ENCODE measurements around the gene MAPK1IP1L. TPM values are rescaled to one million over a fixed set of nuclear protein-coding genes. Genes with fewer than 3 reads are reported as not detected.

Gene MAPK1IP1L
- total and polyA plus RNA-seq, 2 of the 13 experiments (the other 11 are each of a cell fraction or from before 2014, with no cell fraction given) = 27.8 to 68.4 TPM

GRCh38 chr14:55103005-55103640, 51.7 kb downstream of the MAPK1IP1L start (continued):
- peak; percentile 41; the same call in 1 of the 2 replicates for TF ChIP-seq ARID4A (CRISPR knock-in tag; IDR thresholded peaks at IDR 0.05; ENCODE audit: borderline replicate concordance)
- TF ChIP-seq HMG20A (CRISPR knock-in tag; IDR thresholded peaks at IDR 0.05; ENCODE audit: borderline replicate concordance) = peak; percentile 81; the same call in 1 of the 2 replicates
- no peak for TF ChIP-seq FOXP1 (IDR thresholded peaks at IDR 0.05)
- peak; percentile 51; the same call in 1 of the 2 replicates for TF ChIP-seq FOXP1 (CRISPR knock-in tag; IDR thresholded peaks at IDR 0.05)
- 0 out of 2 replicates have a peak, but pooled peaks have one; percentile 52 for TF ChIP-seq RFXAP (CRISPR knock-in tag; IDR thresholded peaks at IDR 0.05; ENCODE audit: borderline replicate concordance)
- no peak for TF ChIP-seq ZNF790 (CRISPR knock-in tag; IDR thresholded peaks at IDR 0.05; ENCODE audit: borderline replicate concordance)
- no peak for TF ChIP-seq ZSCAN12 (CRISPR knock-in tag; IDR thresholded peaks at IDR 0.05)
- TF ChIP-seq KLF9 (CRISPR knock-in tag; IDR thresholded peaks at IDR 0.05; ENCODE audit: low read depth) = no peak
- no peak for TF ChIP-seq ZNF446 (CRISPR knock-in tag; IDR thresholded peaks at IDR 0.05)
- no peak for TF ChIP-seq CHCHD3 (CRISPR knock-in tag; IDR thresholded peaks at IDR 0.05)
- no peak for TF ChIP-seq MXD4 (CRISPR knock-in tag; IDR thresholded peaks at IDR 0.05)
- no peak for TF ChIP-seq ZNF367 (CRISPR knock-in tag; IDR thresholded peaks at IDR 0.05; ENCODE audit: borderline replicate concordance)
- 0 out of 2 replicates have a peak, but pooled peaks have one; percentile 74 for TF ChIP-seq ZNF33B (CRISPR knock-in tag; IDR thresholded peaks at IDR 0.05)
- TF ChIP-seq ZNF530 (CRISPR knock-in tag; IDR thresholded peaks at IDR 0.05; ENCODE audit: low read depth) = no peak
- TF ChIP-seq, protein P1, sequence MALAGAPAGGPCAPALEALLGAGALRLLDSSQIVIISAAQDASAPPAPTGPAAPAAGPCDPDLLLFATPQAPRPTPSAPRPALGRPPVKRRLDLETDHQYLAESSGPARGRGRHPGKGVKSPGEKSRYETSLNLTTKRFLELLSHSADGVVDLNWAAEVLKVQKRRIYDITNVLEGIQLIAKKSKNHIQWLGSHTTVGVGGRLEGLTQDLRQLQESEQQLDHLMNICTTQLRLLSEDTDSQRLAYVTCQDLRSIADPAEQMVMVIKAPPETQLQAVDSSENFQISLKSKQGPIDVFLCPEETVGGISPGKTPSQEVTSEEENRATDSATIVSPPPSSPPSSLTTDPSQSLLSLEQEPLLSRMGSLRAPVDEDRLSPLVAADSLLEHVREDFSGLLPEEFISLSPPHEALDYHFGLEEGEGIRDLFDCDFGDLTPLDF (CRISPR knock-in tag; IDR thresholded peaks at IDR 0.05) = no peak
- 0 out of 2 replicates have a peak, but pooled peaks have one; percentile 75 for TF ChIP-seq ZNF333 (CRISPR knock-in tag; IDR thresholded peaks at IDR 0.05; ENCODE audit: borderline replicate concordance)

Data from HepG2 (cell line).